Glomerular visceral epithelial cell (primary cell): ENCODE data around the gene CCDC116.
"Not testable (repeated sequence)": the region's sequence is repeated elsewhere in the genome, so short reads cannot be mapped to it uniquely, and the experiment has no call there.

Experiments used
- DNase-seq: peaks from one replicate; pipeline ENCODE4 v3.0.0-alpha.2; 2016; ENCODE audit errors: extremely low spot score

The CCDC116 gene

GRCh38 chr22:21632237-21632895 lies at the start of gene CCDC116:
Gene CCDC116 (plus strand): TSS chr22:21632760. CDS start chr22:21633182, 422 bp downstream.
- DNase-seq, result no peak

- DNase-seq, result no peak
Measured at GRCh38 chr22:21582801-21583740, 49.5 kb upstream of the CCDC116 start.

GRCh38 chr22:21585389-21585788 lies 47.2 kb upstream of the CCDC116 start:
- DNase-seq, result no peak

GRCh38 chr22:21587803-21588611 lies 44.6 kb upstream of the CCDC116 start:
- DNase-seq, result no peak

GRCh38 chr22:21589396-21589795 lies 43.2 kb upstream of the CCDC116 start:
- no peak for DNase-seq

- no peak for DNase-seq
Measured at GRCh38 chr22:21590809-21591641, 41.5 kb upstream of the CCDC116 start.

GRCh38 chr22:21591695-21592094 lies 40.9 kb upstream of the CCDC116 start:
- no peak for DNase-seq

GRCh38 chr22:21592422-21592821 lies 40.1 kb upstream of the CCDC116 start:
- no peak for DNase-seq

- no peak for DNase-seq
Measured at GRCh38 chr22:21593406-21594232, 38.9 kb upstream of the CCDC116 start.

- no peak for DNase-seq
Measured at GRCh38 chr22:21594865-21595452, 37.6 kb upstream of the CCDC116 start.

GRCh38 chr22:21596356-21597135 lies 36.0 kb upstream of the CCDC116 start:
- DNase-seq, result not testable (repeated sequence)

GRCh38 chr22:21598302-21598701 lies 34.3 kb upstream of the CCDC116 start:
- no peak for DNase-seq

- no peak for DNase-seq
Measured at GRCh38 chr22:21599053-21599893, 33.3 kb upstream of the CCDC116 start.

- no peak for DNase-seq
Measured at GRCh38 chr22:21602579-21602978, 30.0 kb upstream of the CCDC116 start.

- DNase-seq, result no peak
Measured at GRCh38 chr22:21603973-21604372, 28.6 kb upstream of the CCDC116 start.

- DNase-seq, result no peak
Measured at GRCh38 chr22:21605887-21606564, 26.5 kb upstream of the CCDC116 start.

- DNase-seq, result peak; percentile 30
Measured at GRCh38 chr22:21606775-21607174, 25.8 kb upstream of the CCDC116 start.
